H1 (cell line): Measurements from ENCODE around the gene ONECUT2.

ENCODE experiments used
- CTCF ChIP-seq, 3 experiments: IDR thresholded peaks; 1 replicate in 2 of 3; 2 replicates in 1 of 3; pipeline versions ENCODE4 v1.5.1 to v1.6.1; 2011; ENCODE audit warnings: low read length in 3 of 3, mild to moderate bottlenecking in 3 of 3, inconsistent platforms in 2 of 3, low read depth in 1 of 3, moderate library complexity in 1 of 3; ENCODE audit not compliant: insufficient read depth in 1 of 3; ENCODE audit errors: control extremely low read depth in 1 of 3
- EZH2 ChIP-seq: fragments of 200-600 bp; sonication (generic); IDR thresholded peaks from 2 replicates; pipeline ENCODE4 v1.7.1; 2012; ENCODE audit warnings: low read depth, mild to moderate bottlenecking, moderate library complexity, low read length, inconsistent platforms; ENCODE audit not compliant: severe bottlenecking

- no peak for TF ChIP-seq EZH2
- no peak for TF ChIP-seq CTCF (IDR thresholded peaks at IDR 0.05; ENCODE audit: control extremely low read depth in 1 of 3, insufficient read depth in 1 of 3, low read depth in 1 of 3, low read length in 3 of 3)
Observed at GRCh38 chr18:57433482-57433881, 1.7 kb upstream of the ONECUT2 start.
